AG09319 (cell line): ENCODE measurements around the gene RPL13A.

Experiments
- DNase-seq: peaks from one replicate; pipeline ENCODE4 v3.0.0-alpha.2; 2010; ENCODE audit warnings: low read depth; ENCODE audit errors: extremely low read depth
- CTCF ChIP-seq: IDR thresholded peaks from 2 replicates; pipeline ENCODE4 v1.5.1; 2011; ENCODE audit warnings: low read depth, mild to moderate bottlenecking, inconsistent platforms, low read length, moderate library complexity

RPL13A gene

DNA sequence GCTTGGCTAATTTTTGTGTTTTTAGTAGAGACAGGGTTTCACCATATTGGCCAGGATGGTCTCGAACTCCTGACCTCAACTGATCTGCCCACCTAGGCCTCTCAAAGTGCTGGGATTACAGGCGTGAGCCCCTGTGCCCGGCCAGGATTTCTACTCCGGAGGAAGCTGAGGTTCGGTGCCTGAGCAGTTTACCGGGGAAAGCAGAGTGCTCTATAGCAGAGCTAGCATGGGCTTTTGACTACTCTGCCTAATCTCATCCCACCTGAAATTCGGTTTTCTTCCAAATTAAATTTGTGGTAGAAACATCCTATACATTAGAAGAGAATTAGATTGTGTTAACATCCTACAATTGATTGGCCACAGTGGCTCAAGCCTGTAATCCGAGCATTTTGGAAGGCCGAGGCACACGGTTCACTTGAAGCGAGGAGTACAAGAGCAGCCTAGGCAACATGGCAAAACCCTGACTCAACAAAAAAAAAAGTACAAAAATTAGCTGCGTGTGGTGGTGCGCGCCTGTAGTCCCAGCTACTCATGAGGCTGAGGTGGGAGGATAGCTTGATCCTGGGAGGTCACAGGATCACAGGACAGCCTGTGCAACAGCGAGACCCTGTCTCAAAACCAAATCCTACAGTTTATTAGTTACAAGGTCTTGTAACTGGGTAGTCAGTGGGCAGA is 1.6 kb downstream of the RPL13A start:
- TF ChIP-seq CTCF, result no peak
- no peak for DNase-seq

- no peak for DNase-seq
- TF ChIP-seq CTCF, result no peak
These were observed 2.3 kb downstream of the RPL13A start for GRCh38 chr19:49489601-49490167.

- no peak for DNase-seq
- TF ChIP-seq CTCF, result no peak
These were observed 3.0 kb downstream of the RPL13A start for GRCh38 chr19:49490287-49491029.

DNA sequence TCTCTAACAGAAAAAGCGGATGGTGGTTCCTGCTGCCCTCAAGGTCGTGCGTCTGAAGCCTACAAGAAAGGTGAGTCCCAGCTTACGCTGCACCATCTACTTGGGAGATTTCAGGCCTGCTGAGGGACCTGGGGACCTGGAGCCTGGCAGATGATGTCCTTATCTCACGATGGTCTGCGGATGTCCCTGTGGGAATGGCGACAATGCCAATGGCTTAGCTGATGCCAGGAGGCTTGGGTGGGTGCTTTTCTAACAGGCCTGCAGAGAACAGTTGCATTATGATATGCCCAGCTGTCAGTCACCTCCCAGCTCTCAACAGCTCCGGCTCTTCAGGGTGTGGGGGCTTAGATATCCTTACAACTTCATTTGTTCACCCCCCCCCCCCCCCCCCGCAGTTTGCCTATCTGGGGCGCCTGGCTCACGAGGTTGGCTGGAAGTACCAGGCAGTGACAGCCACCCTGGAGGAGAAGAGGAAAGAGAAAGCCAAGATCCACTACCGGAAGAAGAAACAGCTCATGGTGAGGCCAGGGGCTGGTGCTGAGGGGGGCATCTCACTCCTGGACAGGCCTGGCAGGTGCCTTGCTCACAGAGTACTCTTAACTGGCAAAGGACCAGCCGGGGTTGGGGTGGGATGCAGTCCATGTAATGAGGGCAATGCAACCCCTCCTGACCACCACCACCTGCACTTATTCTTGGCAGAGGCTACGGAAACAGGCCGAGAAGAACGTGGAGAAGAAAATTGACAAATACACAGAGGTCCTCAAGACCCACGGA is 3.8 kb downstream of the RPL13A start:
- DNase-seq, result no peak
- no peak for TF ChIP-seq CTCF

- TF ChIP-seq CTCF, result no peak
- DNase-seq, result no peak
These were observed 4.6 kb downstream of the RPL13A start for GRCh38 chr19:49491804-49492572.

- no peak for TF ChIP-seq CTCF
- no peak for DNase-seq
These were observed 5.4 kb downstream of the RPL13A start for GRCh38 chr19:49492573-49493405.
